ENCODE results near the gene PERCC1. TPM values are rescaled to one million over a fixed set of nuclear protein-coding genes. Genes with fewer than 3 reads are reported as not detected.

Gene PERCC1
- total RNA-seq, 6 experiments from 2014 or later = not detected

- TF ChIP-seq CTCF (IDR thresholded peaks at IDR 0.05) (no peak), POLR2A (IDR thresholded peaks at IDR 0.05) (no peak)
- DNase-seq (no peak), ATAC-seq (no peak)
- WGBS (ENCODE audit: insufficient coverage, low coverage, low lambda C conversion rate, missing lambda C conversion rate) = no CpG with 5 or more reads among the region's 17 CpGs
- Histone ChIP-seq H3K27ac (no peak overlapping the region), H3K9me3 (no peaks in the 10 kb centered on the region), H3K4me3 (no peak overlapping the region), H3K36me3 (peaks cover 0 to 47% (median 5%) of the 10 kb centered on the region in 4 donors), H3K27me3 (no peaks in the 10 kb centered on the region), H3K4me1 (no peaks in the 10 kb centered on the region)
- intact Hi-C loops (cut with DNase I) = no loop called here
Observed at GRCh38 chr16:1454561-1454960, 23.7 kb downstream of the PERCC1 start.

- DNase-seq (no peak), ATAC-seq (no peak)
- Histone ChIP-seq H3K4me3 (no peak overlapping the region), H3K9me3 (no peaks in the 10 kb centered on the region), H3K27me3 (no peaks in the 10 kb centered on the region), H3K36me3 (peaks cover 0 to 51% (median 5%) of the 10 kb centered on the region in 4 donors), H3K27ac (no peak overlapping the region), H3K4me1 (no peaks in the 10 kb centered on the region)
- intact Hi-C loops (cut with DNase I) = no loop called here
- TF ChIP-seq CTCF (IDR thresholded peaks at IDR 0.05) (no peak), POLR2A (IDR thresholded peaks at IDR 0.05) (no peak)
- WGBS (ENCODE audit: insufficient coverage, low coverage, low lambda C conversion rate, missing lambda C conversion rate) = 87% methylated on average over 6 of the region's 41 CpGs
Observed at GRCh38 chr16:1455190-1456171, 24.6 kb downstream of the PERCC1 start.

GRCh38 chr16:1456951-1457350, 26.1 kb downstream of the PERCC1 start:
- no peak for ATAC-seq
- Histone ChIP-seq H3K27ac (no peak overlapping the region), H3K4me1 (no peaks in the 10 kb centered on the region), H3K9me3 (no peaks in the 10 kb centered on the region), H3K4me3 (no peak overlapping the region), H3K36me3 (peaks cover 0 to 50% (median 5%) of the 10 kb centered on the region in 4 donors), H3K27me3 (no peaks in the 10 kb centered on the region)
- 95% methylated on average over 4 of the region's 16 CpGs for WGBS (ENCODE audit: insufficient coverage, low coverage, low lambda C conversion rate, missing lambda C conversion rate)
- no peak for DNase-seq
- intact Hi-C loops (cut with DNase I) = no loop called here
- TF ChIP-seq POLR2A (IDR thresholded peaks at IDR 0.05) (no peak), CTCF (IDR thresholded peaks at IDR 0.05) (no peak)

- H3K9me3 ChIP-seq = no peaks in the 10 kb centered on the region
- TF ChIP-seq CTCF (IDR thresholded peaks at IDR 0.05) (no peak), POLR2A (IDR thresholded peaks at IDR 0.05) (no peak)
- no peaks in the 10 kb centered on the region for H3K4me1 ChIP-seq
- ATAC-seq = no peak
- no peak overlapping the region for H3K4me3 ChIP-seq
- peaks cover 0 to 46% (median 5%) of the 10 kb centered on the region in 4 donors for H3K36me3 ChIP-seq
- WGBS (ENCODE audit: insufficient coverage, low coverage, low lambda C conversion rate, missing lambda C conversion rate) = 72% methylated on average over 6 of the region's 42 CpGs
- no peaks in the 10 kb centered on the region for H3K27me3 ChIP-seq
- intact Hi-C loops (cut with DNase I) = no loop called here
- no peak for DNase-seq
- no peak overlapping the region for H3K27ac ChIP-seq
Observed at GRCh38 chr16:1457489-1458245, 26.8 kb downstream of the PERCC1 start.

All from right lobe of liver (tissue), 6 donors.